ENCODE data around the gene AGA. TPM values are rescaled to one million over a fixed set of nuclear protein-coding genes. Genes with fewer than 3 reads are reported as not detected.

The AGA gene
- polyA plus RNA-seq, 1 of the 3 experiments (the other 2 are of a cell fraction) = 36.8 TPM

DNA sequence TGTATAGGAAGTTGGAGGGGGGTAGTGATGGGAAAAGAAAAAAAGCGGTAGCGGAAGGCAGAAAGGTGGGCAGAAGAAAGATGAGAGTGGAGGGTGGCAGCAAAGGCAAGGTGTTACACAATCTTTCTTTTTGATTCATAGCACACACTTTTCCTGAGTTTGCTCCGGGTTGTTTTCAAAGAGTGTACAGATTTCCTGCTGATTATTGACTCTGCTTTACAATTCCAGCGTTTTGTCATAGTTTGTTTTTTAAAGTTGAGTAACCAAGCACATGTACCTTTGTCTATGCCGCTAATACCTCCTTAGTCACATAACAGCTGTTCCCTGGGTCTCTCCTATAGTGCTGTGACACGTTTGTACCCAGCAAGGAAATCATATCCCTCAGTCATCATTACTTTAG, 50.3 kb downstream of the AGA start:
- Histone ChIP-seq H4K20me1 (ENCODE audit: insufficient read depth) (no peaks in the 10 kb centered on the region), H3K9me3 (no peaks in the 10 kb centered on the region), H3K9ac (no peak overlapping the region), H3K4me2 (no peak overlapping the region), H3K4me3 (ENCODE audit: low read depth in 2 of 2, low read length in 1 of 2) (no peak overlapping the region), H3K9me2 (no peaks in the 10 kb centered on the region), H3K27me3 (ENCODE audit: insufficient read depth) (no peaks in the 10 kb centered on the region), H3F3A (replicated peaks; ENCODE audit: insufficient read depth) (no peaks in the 10 kb centered on the region), H2AFZ (ENCODE audit: low read depth) (no peak overlapping the region), H3K27ac (ENCODE audit: low read depth in 2 of 2, low read length in 1 of 2) (no peak overlapping the region), H3K79me2 (ENCODE audit: insufficient read depth) (no peaks in the 10 kb centered on the region), H3K36me3 (replicated peaks in 1 of 2; ENCODE audit: control insufficient read depth in 1 of 2, insufficient read depth in 2 of 2, low read length in 1 of 2) (no peaks in the 10 kb centered on the region), H3K4me1 (ENCODE audit: control insufficient read depth in 1 of 2, insufficient read depth in 2 of 2, low read depth in 1 of 2, low read length in 1 of 2) (no peaks in the 10 kb centered on the region)
- no peak for TF ChIP-seq EP300 (IDR thresholded peaks at IDR 0.05; ENCODE audit: borderline replicate concordance in 1 of 2, low read depth in 1 of 2, low read length in 1 of 2)
- no peak for TF ChIP-seq RFX5 (IDR thresholded peaks at IDR 0.05; ENCODE audit: low read length)
- TF ChIP-seq JUND (IDR thresholded peaks at IDR 0.05) = no peak
- no peak for TF ChIP-seq RXRA (IDR thresholded peaks at IDR 0.05; ENCODE audit: borderline replicate concordance, low read depth)
- TF ChIP-seq MEF2A (IDR thresholded peaks at IDR 0.05; ENCODE audit: borderline replicate concordance, low read depth) = no peak
- TF ChIP-seq TCF12 (IDR thresholded peaks at IDR 0.05) = no peak
- TF ChIP-seq, protein P1, sequence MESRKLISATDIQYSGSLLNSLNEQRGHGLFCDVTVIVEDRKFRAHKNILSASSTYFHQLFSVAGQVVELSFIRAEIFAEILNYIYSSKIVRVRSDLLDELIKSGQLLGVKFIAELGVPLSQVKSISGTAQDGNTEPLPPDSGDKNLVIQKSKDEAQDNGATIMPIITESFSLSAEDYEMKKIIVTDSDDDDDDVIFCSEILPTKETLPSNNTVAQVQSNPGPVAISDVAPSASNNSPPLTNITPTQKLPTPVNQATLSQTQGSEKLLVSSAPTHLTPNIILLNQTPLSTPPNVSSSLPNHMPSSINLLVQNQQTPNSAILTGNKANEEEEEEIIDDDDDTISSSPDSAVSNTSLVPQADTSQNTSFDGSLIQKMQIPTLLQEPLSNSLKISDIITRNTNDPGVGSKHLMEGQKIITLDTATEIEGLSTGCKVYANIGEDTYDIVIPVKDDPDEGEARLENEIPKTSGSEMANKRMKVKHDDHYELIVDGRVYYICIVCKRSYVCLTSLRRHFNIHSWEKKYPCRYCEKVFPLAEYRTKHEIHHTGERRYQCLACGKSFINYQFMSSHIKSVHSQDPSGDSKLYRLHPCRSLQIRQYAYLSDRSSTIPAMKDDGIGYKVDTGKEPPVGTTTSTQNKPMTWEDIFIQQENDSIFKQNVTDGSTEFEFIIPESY (IDR thresholded peaks at IDR 0.05; ENCODE audit: borderline replicate concordance, low read depth) = no peak
- TF ChIP-seq PBX3 (IDR thresholded peaks at IDR 0.05) = no peak
- TF ChIP-seq EZH2phosphoT487 (IDR thresholded peaks at IDR 0.05; ENCODE audit: borderline replicate concordance, low read depth) = no peak
- TF ChIP-seq GABPA (IDR thresholded peaks at IDR 0.05; ENCODE audit: low read depth) = no peak
- TF ChIP-seq, protein P2, sequence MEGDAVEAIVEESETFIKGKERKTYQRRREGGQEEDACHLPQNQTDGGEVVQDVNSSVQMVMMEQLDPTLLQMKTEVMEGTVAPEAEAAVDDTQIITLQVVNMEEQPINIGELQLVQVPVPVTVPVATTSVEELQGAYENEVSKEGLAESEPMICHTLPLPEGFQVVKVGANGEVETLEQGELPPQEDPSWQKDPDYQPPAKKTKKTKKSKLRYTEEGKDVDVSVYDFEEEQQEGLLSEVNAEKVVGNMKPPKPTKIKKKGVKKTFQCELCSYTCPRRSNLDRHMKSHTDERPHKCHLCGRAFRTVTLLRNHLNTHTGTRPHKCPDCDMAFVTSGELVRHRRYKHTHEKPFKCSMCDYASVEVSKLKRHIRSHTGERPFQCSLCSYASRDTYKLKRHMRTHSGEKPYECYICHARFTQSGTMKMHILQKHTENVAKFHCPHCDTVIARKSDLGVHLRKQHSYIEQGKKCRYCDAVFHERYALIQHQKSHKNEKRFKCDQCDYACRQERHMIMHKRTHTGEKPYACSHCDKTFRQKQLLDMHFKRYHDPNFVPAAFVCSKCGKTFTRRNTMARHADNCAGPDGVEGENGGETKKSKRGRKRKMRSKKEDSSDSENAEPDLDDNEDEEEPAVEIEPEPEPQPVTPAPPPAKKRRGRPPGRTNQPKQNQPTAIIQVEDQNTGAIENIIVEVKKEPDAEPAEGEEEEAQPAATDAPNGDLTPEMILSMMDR (IDR thresholded peaks at IDR 0.05) = no peak
- no peak for TF ChIP-seq RCOR1 (IDR thresholded peaks at IDR 0.05; ENCODE audit: low read length)
- no peak for TF ChIP-seq FOXM1 (IDR thresholded peaks at IDR 0.05; ENCODE audit: low read depth)
- TF ChIP-seq RAD21 (IDR thresholded peaks at IDR 0.05; ENCODE audit: low read length) = no peak
- TF ChIP-seq, protein P3, sequence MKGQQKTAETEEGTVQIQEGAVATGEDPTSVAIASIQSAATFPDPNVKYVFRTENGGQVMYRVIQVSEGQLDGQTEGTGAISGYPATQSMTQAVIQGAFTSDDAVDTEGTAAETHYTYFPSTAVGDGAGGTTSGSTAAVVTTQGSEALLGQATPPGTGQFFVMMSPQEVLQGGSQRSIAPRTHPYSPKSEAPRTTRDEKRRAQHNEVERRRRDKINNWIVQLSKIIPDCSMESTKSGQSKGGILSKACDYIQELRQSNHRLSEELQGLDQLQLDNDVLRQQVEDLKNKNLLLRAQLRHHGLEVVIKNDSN (IDR thresholded peaks at IDR 0.05; ENCODE audit: borderline replicate concordance, low read depth) = no peak
- no peak for TF ChIP-seq USF2 (IDR thresholded peaks at IDR 0.05; ENCODE audit: borderline replicate concordance, low read depth, low read length)
- TF ChIP-seq MXI1 (IDR thresholded peaks at IDR 0.05; ENCODE audit: low read depth, low read length) = no peak
- TF ChIP-seq SIN3A (IDR thresholded peaks at IDR 0.05; ENCODE audit: borderline replicate concordance, low read depth, low read length) = no peak
- no peak for TF ChIP-seq IRF3 (IDR thresholded peaks at IDR 0.05; ENCODE audit: low read depth, low read length)
- DNase-seq = no peak
- CTCF ChIA-PET = no interaction called here
- POLR2A ChIA-PET = no interaction called here
- 70% methylated on average over 6 of the region's 6 CpGs for WGBS (ENCODE audit: low lambda C conversion rate)

Measured in SK-N-SH (cell line).